Peyer's patch (tissue), 4 donors: Measurements from ENCODE around the gene B4GALT5. TPM values are rescaled to one million over a fixed set of nuclear protein-coding genes. Genes with fewer than 3 reads are reported as not detected.

Experiments
- DNase-seq, 3 donors: peaks; one replicate each; pipeline ENCODE4 v3.0.0-alpha.2; 2017 to 2019
- H3K27ac ChIP-seq, 4 donors: fragments of 200-600 bp; sonication (generic); one replicate each; pipeline ENCODE4 v1.5.1; 2016 to 2019
- H3K27me3 ChIP-seq, 2 donors: fragments of 200-600 bp; sonication (generic); one replicate each; pipeline ENCODE4 v1.5.1; 2019
- H3K36me3 ChIP-seq, 3 donors: fragments of 200-600 bp; sonication (generic); one replicate each; pipeline ENCODE4 v1.5.1; 2016 to 2019
- H3K4me1 ChIP-seq, 4 donors: fragments of 200-600 bp; sonication (generic); one replicate each; pipeline ENCODE4 v1.5.1; 2016 to 2019
- H3K4me3 ChIP-seq, 4 donors: fragments of 200-600 bp; sonication (generic); 1 replicate in 3 of 4; 2 replicates in 1 of 4; pipeline ENCODE4 v1.5.1; 2016 to 2019; ENCODE audit warnings: mild to moderate bottlenecking in 1 of 4
- H3K9me3 ChIP-seq, 4 donors: fragments of 200-600 bp; sonication (generic); one replicate each; pipeline ENCODE4 v1.5.1; 2016 to 2019; ENCODE audit warnings: mild to moderate bottlenecking in 1 of 4
- CTCF ChIP-seq, 6 experiments: fragments of 450-650 bp in 4 of 6; fragments of 200-600 bp in 2 of 6; sonication (generic) in 1 of 6; IDR thresholded peaks; one replicate each; pipeline ENCODE4 v1.5.1; 2017 to 2019; ENCODE audit warnings: antibody characterized with exemption in 6 of 6, mild to moderate bottlenecking in 3 of 6, moderate library complexity in 1 of 6
- POLR2A ChIP-seq, 2 donors: fragments of 450-650 bp; IDR thresholded peaks; one replicate each; pipeline ENCODE4 v1.5.1; 2017; ENCODE audit warnings: antibody characterized with exemption in 2 of 2, mild to moderate bottlenecking in 2 of 2, moderate library complexity in 2 of 2
- small RNA-seq, 2 donors: library from RNA; depleted of rRNA; stranded (forward); fragments of <200 nt; gene quantifications; one replicate each; pipeline ENCODE3, GENCODE V24; 2016
- total RNA-seq, 4 donors: library from RNA; depleted of rRNA; stranded (reverse); fragments of >200 nt; gene quantifications; one replicate each; pipeline ENCODE4 v1.1.0, GENCODE V29; 2016

Gene B4GALT5
- total RNA-seq, 4 donors from 2014 or later = 8.3 to 24.5 (median 19.3) TPM

- no peaks in the 10 kb centered on the region for H3K9me3 ChIP-seq
- H3K27ac ChIP-seq = peak overlapping the region in 2 of 4 donors; percentile 40 to 79
- no peak overlapping the region for H3K4me3 ChIP-seq
- no peak for DNase-seq
- no peaks in the 10 kb centered on the region for H3K36me3 ChIP-seq
- no peaks in the 10 kb centered on the region for H3K27me3 ChIP-seq
- TF ChIP-seq CTCF (IDR thresholded peaks at IDR 0.05) = no peak
- no peak for TF ChIP-seq POLR2A (IDR thresholded peaks at IDR 0.05)
- peaks cover 0 to 17% (median 0%) of the 10 kb centered on the region in 4 donors for H3K4me1 ChIP-seq
Measured at GRCh38 chr20:49583343-49583668, 130.4 kb downstream of the B4GALT5 start.

Small RNA genes within 50 kb of the gene (small RNA-seq; reads per million reads assigned to genes)
- 0 reads per million in 2 donors for gene RN7SL197P
- gene SNRPFP1 = 0 reads per million in 2 donors

Other genes with a start within 250 kb of the B4GALT5 start
- under 1 TPM; 0.35 to 0.85 (median 0.61) TPM for gene KCNB1, start 231.2 kb downstream of the B4GALT5 start, total RNA-seq
- 10 to 100 TPM in 2 of 4 donors, 1 to 10 TPM in 2; 3.5 to 30.5 (median 11.1) TPM for gene PTGIS, start 145.7 kb downstream of the B4GALT5 start, total RNA-seq
- gene SLC9A8, start 99.0 kb upstream of the B4GALT5 start, total RNA-seq = 10 to 100 TPM; 15.6 to 24.4 (median 19.8) TPM
- 10 to 100 TPM in 3 of 4 donors, 1 to 10 TPM in 1; 4.1 to 19.8 (median 14.0) TPM for gene SPATA2, start 201.7 kb upstream of the B4GALT5 start, total RNA-seq
- gene RNF114, start 222.5 kb upstream of the B4GALT5 start, total RNA-seq = 100 to 1,000 TPM; 205 to 275 (median 259) TPM